ENCODE results near the gene PLXNA4. TPM values are rescaled to one million over a fixed set of nuclear protein-coding genes. Genes with fewer than 3 reads are reported as not detected.
A peak's percentile ranks its signal among the peaks of the same experiment; 100 is the strongest.
"Not testable (repeated sequence)": the region's sequence is repeated elsewhere in the genome, so short reads cannot be mapped to it uniquely, and the experiment has no call there.

The PLXNA4 gene
- total RNA-seq, 2 donors from 2014 or later: 0.99 to 1.1 TPM

DNA sequence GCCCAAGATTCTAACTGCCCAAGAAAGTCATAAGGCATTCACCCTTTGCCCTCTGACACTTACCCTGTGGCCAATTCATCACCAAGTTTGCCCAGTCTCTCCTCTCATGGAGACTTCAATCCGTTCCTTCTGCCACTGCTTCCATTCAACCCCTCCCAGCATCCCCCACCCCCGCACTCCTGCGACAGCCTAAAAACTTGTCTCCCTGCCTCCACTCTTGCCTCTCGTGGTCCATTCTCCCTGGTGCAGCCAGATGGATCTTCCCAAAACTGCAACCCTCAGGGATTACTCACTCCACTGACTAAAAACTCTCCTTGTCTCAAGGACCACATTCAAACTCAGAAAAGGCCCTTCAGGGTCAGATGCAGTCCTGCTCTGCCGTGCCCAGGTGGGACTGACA is 32.3 kb upstream of the PLXNA4 start:
- Mint-ChIP-seq H3K27me3 (ENCODE audit: low read depth) (peaks cover 14% of the 10 kb centered on the region), H3K27ac (no peak overlapping the region), H3K9me3 (no peaks in the 10 kb centered on the region), H3K4me3 (no peak overlapping the region), H3K36me3 (ENCODE audit: insufficient read depth in 2 of 2) (no peaks in the 10 kb centered on the region), H3K4me1 (ENCODE audit: low read depth) (no peaks in the 10 kb centered on the region)
- no peak for DNase-seq
- no peak for ATAC-seq (replicated peaks in 1 of 2)

DNA sequence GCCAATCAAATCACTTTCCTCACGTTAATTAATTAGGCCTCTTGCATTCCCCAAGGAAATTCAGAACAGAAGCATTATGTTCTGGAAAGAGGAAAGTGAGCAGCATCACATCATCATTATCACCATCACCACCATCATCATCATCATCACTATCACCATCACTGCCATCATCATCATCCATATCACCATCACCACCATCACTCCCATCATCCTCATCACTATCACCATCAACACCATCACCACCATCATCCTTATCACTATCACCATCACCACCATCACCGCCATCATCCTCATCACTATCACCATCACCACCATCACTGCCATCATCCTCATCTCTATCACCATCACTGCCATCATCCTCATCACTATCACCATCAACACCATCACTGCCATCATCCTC is 31.4 kb upstream of the PLXNA4 start:
- Mint-ChIP-seq H3K27me3 (ENCODE audit: low read depth) (peaks cover 9% of the 10 kb centered on the region), H3K27ac (no peak overlapping the region), H3K4me3 (no peak overlapping the region)

DNA sequence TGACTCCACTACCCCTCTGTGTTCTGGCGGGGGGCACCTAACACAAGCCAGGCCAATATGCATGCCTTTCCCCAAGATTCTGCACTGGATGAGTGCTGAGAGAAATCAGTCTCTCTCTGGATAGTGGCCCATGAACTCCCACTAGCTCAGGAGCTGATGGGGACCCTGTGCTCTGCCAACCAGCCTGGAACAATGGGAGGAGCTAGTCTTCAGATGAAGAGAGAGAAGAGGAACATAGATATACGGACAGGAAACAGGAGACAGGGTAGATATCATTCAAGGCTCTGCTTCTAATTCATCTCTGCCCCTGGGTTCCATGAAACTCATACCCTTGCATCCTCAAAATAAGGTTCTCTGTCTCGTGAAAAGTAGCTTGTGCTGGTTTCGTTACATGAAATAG is 27.9 kb upstream of the PLXNA4 start:
- DNase-seq (no peak), ATAC-seq (replicated peaks in 1 of 2) (no peak)
- no peaks in the 10 kb centered on the region for H3K9me3 Mint-ChIP-seq
- no peak overlapping the region for H3K27ac Mint-ChIP-seq
- H3K4me1 Mint-ChIP-seq (ENCODE audit: low read depth): peaks cover 7% of the 10 kb centered on the region
- no peak overlapping the region for H3K4me3 Mint-ChIP-seq
- peaks cover 13% of the 10 kb centered on the region for H3K27me3 Mint-ChIP-seq (ENCODE audit: low read depth)
- no peaks in the 10 kb centered on the region for H3K36me3 Mint-ChIP-seq (ENCODE audit: insufficient read depth in 2 of 2)

More for the DNA sequence above, 31.4 kb upstream of the PLXNA4 start:
- H3K9me3 Mint-ChIP-seq: no peaks in the 10 kb centered on the region
- ATAC-seq (replicated peaks in 1 of 2) (no peak), DNase-seq (no peak)
- H3K4me1 Mint-ChIP-seq (ENCODE audit: low read depth): no peaks in the 10 kb centered on the region
- no peaks in the 10 kb centered on the region for H3K36me3 Mint-ChIP-seq (ENCODE audit: insufficient read depth in 2 of 2)

DNA sequence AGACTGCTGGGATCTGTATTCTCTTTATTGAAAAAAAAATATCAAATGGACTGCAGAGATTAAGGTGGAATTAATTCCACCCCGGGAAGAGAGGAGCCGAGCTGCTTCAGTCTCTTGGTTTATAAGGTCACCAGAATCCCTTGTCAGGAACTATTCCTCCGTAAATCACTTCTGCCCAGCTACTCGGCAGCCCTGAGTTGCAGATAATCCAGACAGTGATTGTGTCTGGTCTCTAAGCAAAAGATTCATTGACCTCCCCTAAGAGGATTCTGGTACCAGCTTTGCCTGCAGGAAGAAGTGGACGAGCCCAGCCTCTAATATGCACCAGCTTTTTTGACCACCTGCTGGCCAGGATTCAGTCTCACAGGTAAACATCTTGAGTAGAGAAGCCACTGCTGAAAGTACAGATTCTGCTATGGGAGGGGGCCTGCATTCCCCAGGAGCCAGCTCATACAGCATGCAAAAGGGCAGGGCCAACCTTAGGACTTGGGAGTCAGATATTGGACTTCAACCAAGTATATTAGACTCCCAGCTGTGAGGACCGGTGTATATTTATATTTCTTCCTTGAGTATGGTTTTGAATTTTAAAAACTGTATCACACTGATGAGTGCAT is 27.1 kb upstream of the PLXNA4 start:
- Mint-ChIP-seq H3K4me1 (ENCODE audit: low read depth) (peaks cover 7% of the 10 kb centered on the region), H3K36me3 (ENCODE audit: insufficient read depth in 2 of 2) (no peaks in the 10 kb centered on the region), H3K9me3 (no peaks in the 10 kb centered on the region), H3K27me3 (ENCODE audit: low read depth) (peaks cover 13% of the 10 kb centered on the region), H3K27ac (no peak overlapping the region), H3K4me3 (no peak overlapping the region)
- ATAC-seq (replicated peaks in 1 of 2): no peak
- no peak for DNase-seq

DNA sequence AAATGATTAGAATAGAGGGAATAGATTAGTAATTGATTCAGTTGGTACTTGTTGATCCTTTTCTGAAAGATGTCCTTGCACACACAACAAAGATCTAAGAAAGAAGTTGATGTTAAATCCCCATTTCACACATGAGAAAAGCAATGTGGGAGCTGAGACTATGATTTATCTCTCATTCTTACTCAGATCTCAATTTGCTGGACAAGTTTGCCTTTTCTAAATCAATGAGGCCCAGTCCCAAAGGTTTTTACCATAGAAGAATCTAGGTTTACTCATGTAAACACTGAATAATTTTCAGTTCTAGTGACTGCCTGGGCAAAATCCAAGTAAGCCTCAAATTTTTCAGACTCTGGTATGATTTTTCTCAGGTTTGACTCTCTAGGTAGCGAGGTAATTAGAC is 25.5 kb upstream of the PLXNA4 start:
- peak; percentile 29 to 42 for ATAC-seq (replicated peaks in 1 of 2)
- Mint-ChIP-seq H3K27ac (peak overlapping the region; percentile 3), H3K9me3 (no peaks in the 10 kb centered on the region), H3K4me1 (ENCODE audit: low read depth) (peaks cover 7% of the 10 kb centered on the region), H3K4me3 (no peak overlapping the region), H3K27me3 (ENCODE audit: low read depth) (peaks cover 13% of the 10 kb centered on the region), H3K36me3 (ENCODE audit: insufficient read depth in 2 of 2) (no peaks in the 10 kb centered on the region)
- no peak for DNase-seq

DNA sequence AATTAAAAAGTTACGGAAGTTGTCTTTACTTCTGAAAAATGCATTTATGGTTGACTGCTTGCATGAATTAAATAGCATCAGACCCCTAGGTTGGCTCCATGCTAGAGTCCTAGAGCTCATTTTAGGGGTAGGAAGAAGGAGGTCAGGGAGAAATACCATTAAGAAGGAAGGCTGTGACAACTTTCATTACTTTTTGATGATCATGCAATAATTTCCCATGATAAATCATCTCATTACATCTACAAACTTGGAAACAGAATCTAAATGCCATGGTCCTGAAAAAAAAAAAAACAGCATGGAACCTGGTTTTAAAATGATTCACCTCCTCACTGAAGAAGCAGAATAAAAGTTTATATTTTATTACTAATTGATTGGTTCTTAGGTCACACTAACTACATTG is 20.3 kb upstream of the PLXNA4 start:
- ATAC-seq (replicated peaks in 1 of 2): no peak
- H3K4me3 Mint-ChIP-seq: no peak overlapping the region
- no peaks in the 10 kb centered on the region for H3K9me3 Mint-ChIP-seq
- H3K36me3 Mint-ChIP-seq (ENCODE audit: insufficient read depth in 2 of 2): no peaks in the 10 kb centered on the region
- DNase-seq: no peak
- H3K27ac Mint-ChIP-seq: no peak overlapping the region
- peaks cover 4% of the 10 kb centered on the region for H3K4me1 Mint-ChIP-seq (ENCODE audit: low read depth)
- no peaks in the 10 kb centered on the region for H3K27me3 Mint-ChIP-seq (ENCODE audit: low read depth)

DNA sequence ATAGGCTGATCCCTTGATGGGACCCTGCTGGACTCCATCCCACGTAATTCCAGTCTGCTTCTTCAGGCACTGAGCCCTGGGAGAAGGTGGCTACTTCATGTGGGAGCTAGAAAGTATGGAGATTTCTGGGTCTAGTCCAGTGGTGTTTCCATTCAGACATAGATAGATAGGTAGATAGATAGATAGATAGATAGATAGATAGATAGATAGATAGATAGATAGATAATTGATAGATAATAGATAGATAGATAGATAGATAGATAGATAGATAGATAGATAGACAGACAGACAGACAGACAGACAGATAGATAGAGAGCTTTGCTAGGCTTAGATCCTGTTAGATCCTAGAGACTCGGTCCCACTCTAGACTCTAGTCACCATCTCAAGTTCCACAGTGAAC is 18.5 kb upstream of the PLXNA4 start:
- H3K4me3 Mint-ChIP-seq; H3K9me3 Mint-ChIP-seq; H3K36me3 Mint-ChIP-seq (ENCODE audit: insufficient read depth in 2 of 2); H3K27me3 Mint-ChIP-seq (ENCODE audit: low read depth); ATAC-seq (replicated peaks in 1 of 2); H3K27ac Mint-ChIP-seq; H3K4me1 Mint-ChIP-seq (ENCODE audit: low read depth); DNase-seq: not testable (repeated sequence)

DNA sequence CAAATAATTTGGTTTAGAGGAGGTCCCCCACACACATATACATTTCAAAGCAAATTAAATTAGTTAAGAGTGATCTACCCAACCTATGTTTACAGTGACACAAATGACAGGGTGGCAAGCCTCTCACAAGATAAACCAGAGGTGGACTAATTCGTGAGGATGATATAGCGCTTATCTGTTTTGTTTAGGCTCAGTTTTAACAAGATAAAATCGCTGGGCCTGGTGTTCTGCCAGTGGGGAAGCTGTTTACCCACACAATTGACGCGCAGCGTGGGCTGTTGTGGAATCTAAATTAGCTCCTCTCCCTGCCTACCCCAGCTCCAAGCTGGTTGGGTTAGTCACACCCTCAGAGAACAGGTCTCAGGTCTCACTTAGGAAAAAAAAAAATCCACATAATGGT is 16.7 kb upstream of the PLXNA4 start:
- no peaks in the 10 kb centered on the region for H3K4me1 Mint-ChIP-seq (ENCODE audit: low read depth)
- DNase-seq (no peak), ATAC-seq (replicated peaks in 1 of 2) (no peak)
- H3K9me3 Mint-ChIP-seq: no peaks in the 10 kb centered on the region
- H3K27me3 Mint-ChIP-seq (ENCODE audit: low read depth): peaks cover 5% of the 10 kb centered on the region
- H3K36me3 Mint-ChIP-seq (ENCODE audit: insufficient read depth in 2 of 2): no peaks in the 10 kb centered on the region
- H3K4me3 Mint-ChIP-seq: no peak overlapping the region
- no peak overlapping the region for H3K27ac Mint-ChIP-seq

DNA sequence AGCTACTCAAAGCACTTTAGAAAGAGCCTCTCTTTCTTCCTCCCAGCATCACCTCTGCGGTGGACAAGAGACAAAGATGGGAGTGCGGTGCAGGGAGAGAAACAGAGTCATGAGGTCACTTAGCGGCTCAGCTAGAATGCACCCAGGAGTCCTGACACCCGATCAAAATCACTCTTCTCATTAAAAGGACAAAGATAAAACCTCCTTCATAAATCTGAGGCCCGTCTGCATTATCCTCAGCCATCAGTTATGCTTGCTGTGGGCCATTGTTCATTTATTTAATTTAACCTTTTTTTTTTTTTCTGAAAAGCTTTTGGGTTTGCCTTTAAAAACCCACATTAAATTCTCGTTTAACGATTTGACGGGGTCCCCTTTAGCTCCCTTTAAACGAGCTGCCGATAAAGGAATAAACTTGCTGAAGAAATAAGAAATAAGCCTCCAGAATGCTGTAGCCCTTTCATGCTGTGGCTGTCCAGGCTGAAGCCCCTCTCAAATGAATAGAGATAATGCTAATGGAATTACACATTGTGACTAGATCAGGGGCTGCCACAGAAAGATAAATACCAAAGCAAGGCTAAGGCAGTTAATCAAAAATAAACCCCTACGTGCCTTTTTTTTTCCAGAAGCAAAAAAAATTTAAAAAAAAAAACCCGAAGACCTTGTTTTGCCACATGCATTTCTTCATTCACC is 16.1 kb upstream of the PLXNA4 start:
- Mint-ChIP-seq H3K36me3 (ENCODE audit: insufficient read depth in 2 of 2) (no peaks in the 10 kb centered on the region), H3K27ac (no peak overlapping the region), H3K4me3 (no peak overlapping the region), H3K4me1 (ENCODE audit: low read depth) (no peaks in the 10 kb centered on the region), H3K27me3 (ENCODE audit: low read depth) (peaks cover 10% of the 10 kb centered on the region), H3K9me3 (no peaks in the 10 kb centered on the region)
- DNase-seq (no peak), ATAC-seq (replicated peaks in 1 of 2) (no peak)

DNA sequence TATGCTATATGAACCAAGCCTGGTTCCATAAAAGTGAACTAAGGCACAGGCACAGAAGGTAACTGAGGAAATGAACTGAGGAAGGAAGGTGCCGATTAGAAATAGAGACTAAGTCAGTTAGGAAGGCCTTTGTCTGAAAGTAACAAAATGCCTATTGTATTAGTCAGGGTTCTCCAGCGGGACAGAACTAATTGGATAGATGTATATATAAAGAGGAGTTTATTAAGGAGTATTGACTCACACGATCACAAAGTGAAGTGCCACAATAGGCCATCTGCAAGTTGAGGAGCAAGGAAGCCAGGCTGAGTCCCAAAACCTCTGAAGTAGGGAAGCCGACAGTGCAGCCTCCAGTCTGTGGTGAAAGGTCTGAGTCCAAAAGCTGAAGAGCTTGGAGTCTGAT is 13.9 kb upstream of the PLXNA4 start:
- Mint-ChIP-seq H3K4me3 (no peak overlapping the region), H3K27ac (no peak overlapping the region), H3K36me3 (ENCODE audit: insufficient read depth in 2 of 2) (no peaks in the 10 kb centered on the region), H3K9me3 (no peaks in the 10 kb centered on the region), H3K27me3 (ENCODE audit: low read depth) (peaks cover 16% of the 10 kb centered on the region), H3K4me1 (ENCODE audit: low read depth) (no peaks in the 10 kb centered on the region)
- DNase-seq (no peak), ATAC-seq (replicated peaks in 1 of 2) (no peak)

DNA sequence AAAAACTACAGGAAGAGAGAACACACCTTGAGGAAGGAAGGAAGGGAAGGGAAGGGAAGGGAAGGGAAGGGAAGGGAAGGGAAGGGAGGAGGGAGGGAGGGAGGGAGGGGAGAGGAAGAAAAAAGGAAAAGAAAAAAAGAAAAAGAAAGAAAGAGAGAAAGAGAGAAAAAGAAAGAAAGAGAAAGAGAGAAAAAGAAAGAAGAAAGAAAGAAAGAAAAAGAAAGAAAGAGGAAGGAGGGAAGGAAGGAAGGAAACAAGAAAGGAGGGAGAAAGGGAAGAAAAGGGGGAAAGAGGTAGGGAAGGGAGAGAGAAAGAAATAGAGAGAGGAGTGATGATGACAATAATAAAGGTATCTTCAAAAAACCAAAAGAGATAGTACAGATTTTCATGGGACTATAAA is 12.3 kb upstream of the PLXNA4 start:
- Mint-ChIP-seq H3K27me3 (ENCODE audit: low read depth) (peaks cover 16% of the 10 kb centered on the region), H3K27ac (no peak overlapping the region), H3K4me3 (no peak overlapping the region), H3K36me3 (ENCODE audit: insufficient read depth in 2 of 2) (no peaks in the 10 kb centered on the region), H3K9me3 (no peaks in the 10 kb centered on the region), H3K4me1 (ENCODE audit: low read depth) (no peaks in the 10 kb centered on the region)
- ATAC-seq (replicated peaks in 1 of 2) (no peak), DNase-seq (no peak)

DNA sequence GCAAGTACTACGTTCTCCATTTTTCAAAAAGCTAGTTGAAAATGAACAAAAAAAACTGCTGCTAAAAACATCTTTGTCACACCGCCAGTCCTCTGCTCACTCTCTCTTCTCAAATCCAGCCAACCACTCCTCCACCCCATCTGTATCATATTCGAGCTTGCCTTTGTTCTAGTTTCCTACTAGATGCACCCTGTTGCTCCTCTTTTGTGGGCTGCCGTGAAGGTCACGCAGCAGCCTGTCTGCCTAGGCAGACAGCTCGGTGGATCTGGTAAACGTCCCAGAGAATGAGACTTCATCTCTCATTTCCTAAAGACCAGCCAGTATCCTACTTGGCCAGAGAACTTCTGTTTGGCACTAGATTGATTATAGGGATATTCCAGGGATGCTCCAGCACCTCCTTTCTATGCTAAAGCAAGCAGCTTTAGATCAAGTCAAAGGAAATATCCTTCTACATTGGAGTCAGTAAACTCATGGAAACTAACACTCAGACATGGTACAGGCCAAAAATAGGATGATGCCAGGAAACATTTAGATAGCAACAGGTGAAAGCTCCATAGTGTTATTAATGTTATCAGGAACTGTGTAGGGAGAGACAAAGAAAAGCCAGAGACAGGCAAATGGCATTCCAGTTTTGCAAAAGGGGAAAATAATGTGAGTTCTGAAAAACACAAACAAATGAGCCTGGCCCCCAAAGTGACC is 8.7 kb upstream of the PLXNA4 start:
- Mint-ChIP-seq H3K36me3 (ENCODE audit: insufficient read depth in 2 of 2) (no peaks in the 10 kb centered on the region), H3K4me1 (ENCODE audit: low read depth) (no peaks in the 10 kb centered on the region), H3K4me3 (no peak overlapping the region), H3K27me3 (ENCODE audit: low read depth) (peaks cover 16% of the 10 kb centered on the region), H3K27ac (no peak overlapping the region), H3K9me3 (no peaks in the 10 kb centered on the region)
- DNase-seq: no peak
- no peak for ATAC-seq (replicated peaks in 1 of 2)

DNA sequence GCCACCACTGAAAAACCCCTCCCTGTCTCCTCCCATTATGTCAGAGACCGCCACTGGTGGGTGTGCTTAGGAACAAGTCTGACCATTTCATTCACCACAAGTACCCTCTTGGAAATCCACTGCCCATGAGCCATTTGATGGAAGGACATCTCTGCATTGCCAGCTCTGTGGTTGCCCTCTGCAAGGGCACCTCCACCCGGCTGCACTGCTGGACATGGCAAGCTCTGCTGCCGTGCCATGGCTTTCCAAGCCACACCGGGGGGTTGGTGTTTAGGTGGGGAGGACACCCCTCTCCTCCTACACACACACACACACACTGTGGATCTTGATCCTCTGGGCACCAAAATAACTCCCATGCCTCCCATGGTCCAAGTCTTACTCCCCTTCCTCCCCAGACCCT is 5.2 kb upstream of the PLXNA4 start:
- Mint-ChIP-seq H3K27me3 (ENCODE audit: low read depth) (peaks cover 24% of the 10 kb centered on the region), H3K4me1 (ENCODE audit: low read depth) (no peaks in the 10 kb centered on the region), H3K36me3 (ENCODE audit: insufficient read depth in 2 of 2) (peaks cover 0 to 2% of the 10 kb centered on the region in 2 donors), H3K4me3 (no peak overlapping the region), H3K9me3 (no peaks in the 10 kb centered on the region), H3K27ac (no peak overlapping the region)
- DNase-seq (no peak), ATAC-seq (replicated peaks in 1 of 2) (no peak)
